WTC11 (cell line): ENCODE measurements around the gene NANOG.

ENCODE experiments used
- ATF3 ChIP-seq: sonication (generic); formaldehyde crosslinking; conservative IDR thresholded peaks from 2 replicates; pipeline ENCODE4 v1.8.1; 2022; ENCODE audit warnings: mild to moderate bottlenecking, missing genetic modification reagents
- ESRRA ChIP-seq: sonication (generic); formaldehyde crosslinking; IDR thresholded peaks from 2 replicates; pipeline ENCODE4 v1.8.1; 2022; ENCODE audit warnings: mild to moderate bottlenecking, missing genetic modification reagents, borderline replicate concordance
- GABPB1 ChIP-seq: sonication (generic); formaldehyde crosslinking; IDR thresholded peaks from 2 replicates; pipeline ENCODE4 v1.8.1; 2023; ENCODE audit warnings: mild to moderate bottlenecking, missing genetic modification reagents
- GRHL2 ChIP-seq: fragments of 250-450 bp; sonication (Bioruptor Pico); IDR thresholded peaks from 2 replicates; pipeline ENCODE4 v1.8.0; 2022; ENCODE audit warnings: mild to moderate bottlenecking, moderate library complexity; ENCODE audit not compliant: insufficient replicate concordance, severe bottlenecking
- KAT7 ChIP-seq: sonication (generic); formaldehyde crosslinking; IDR thresholded peaks from 2 replicates; pipeline ENCODE4 v1.8.1; 2023; ENCODE audit warnings: missing genetic modification reagents, mild to moderate bottlenecking, borderline replicate concordance
- NFE2L1 ChIP-seq: sonication (generic); formaldehyde crosslinking; IDR thresholded peaks from 2 replicates; pipeline ENCODE4 v1.8.1; 2023; ENCODE audit warnings: missing genetic modification reagents
- NR1H2 ChIP-seq: sonication (generic); formaldehyde crosslinking; IDR thresholded peaks from 2 replicates; pipeline ENCODE4 v1.9.0; 2021; ENCODE audit warnings: mild to moderate bottlenecking, moderate library complexity, missing genetic modification reagents
- RELA ChIP-seq: sonication (generic); formaldehyde crosslinking; IDR thresholded peaks from 2 replicates; pipeline ENCODE4 v1.8.1; 2022; ENCODE audit warnings: missing genetic modification reagents, mild to moderate bottlenecking, borderline replicate concordance
- SOX15 ChIP-seq: fragments of 250-450 bp; sonication (Bioruptor Pico); IDR thresholded peaks from 2 replicates; pipeline ENCODE4 v1.9.0; 2021; ENCODE audit warnings: mild to moderate bottlenecking
- SP1 ChIP-seq: sonication (generic); formaldehyde crosslinking; conservative IDR thresholded peaks from 2 replicates; pipeline ENCODE4 v1.8.1; 2022; ENCODE audit warnings: missing genetic modification reagents
- ZNF232 ChIP-seq: sonication (generic); formaldehyde crosslinking; IDR thresholded peaks from 2 replicates; pipeline ENCODE4 v1.8.0; 2022; ENCODE audit warnings: mild to moderate bottlenecking, missing genetic modification reagents
- TF ChIP-seq, protein P1 (sequence below): fragments of 200-600 bp; IDR thresholded peaks from 2 replicates; pipeline ENCODE4 v1.8.0; 2022; ENCODE audit warnings: antibody characterized with exemption
- TF ChIP-seq, protein P2 (sequence below): fragments of 250-450 bp; sonication (Bioruptor Pico); IDR thresholded peaks from 2 replicates; pipeline ENCODE4 v2.1.2; 2022; ENCODE audit warnings: mild to moderate bottlenecking, moderate library complexity

DNA sequence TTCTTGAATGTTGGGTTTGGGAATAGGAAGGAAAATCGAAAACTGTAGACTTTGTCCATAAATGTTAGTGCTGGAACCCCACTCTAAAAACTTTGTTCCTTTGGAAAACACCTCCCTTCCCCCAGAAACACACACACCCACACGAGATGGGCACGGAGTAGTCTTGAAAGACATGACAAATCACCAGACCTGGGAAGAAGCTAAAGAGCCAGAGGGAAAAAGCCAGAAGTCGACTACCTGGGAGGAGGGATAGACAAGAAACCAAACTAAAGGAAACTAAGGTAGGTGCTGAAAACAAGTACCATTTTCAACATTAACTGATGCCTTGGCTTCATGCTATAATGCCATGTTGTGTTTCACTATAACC is 925 bp upstream of the NANOG start:
- TF ChIP-seq, protein P1, sequence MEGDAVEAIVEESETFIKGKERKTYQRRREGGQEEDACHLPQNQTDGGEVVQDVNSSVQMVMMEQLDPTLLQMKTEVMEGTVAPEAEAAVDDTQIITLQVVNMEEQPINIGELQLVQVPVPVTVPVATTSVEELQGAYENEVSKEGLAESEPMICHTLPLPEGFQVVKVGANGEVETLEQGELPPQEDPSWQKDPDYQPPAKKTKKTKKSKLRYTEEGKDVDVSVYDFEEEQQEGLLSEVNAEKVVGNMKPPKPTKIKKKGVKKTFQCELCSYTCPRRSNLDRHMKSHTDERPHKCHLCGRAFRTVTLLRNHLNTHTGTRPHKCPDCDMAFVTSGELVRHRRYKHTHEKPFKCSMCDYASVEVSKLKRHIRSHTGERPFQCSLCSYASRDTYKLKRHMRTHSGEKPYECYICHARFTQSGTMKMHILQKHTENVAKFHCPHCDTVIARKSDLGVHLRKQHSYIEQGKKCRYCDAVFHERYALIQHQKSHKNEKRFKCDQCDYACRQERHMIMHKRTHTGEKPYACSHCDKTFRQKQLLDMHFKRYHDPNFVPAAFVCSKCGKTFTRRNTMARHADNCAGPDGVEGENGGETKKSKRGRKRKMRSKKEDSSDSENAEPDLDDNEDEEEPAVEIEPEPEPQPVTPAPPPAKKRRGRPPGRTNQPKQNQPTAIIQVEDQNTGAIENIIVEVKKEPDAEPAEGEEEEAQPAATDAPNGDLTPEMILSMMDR = no peak
- TF ChIP-seq NFE2L1 (CRISPR knock-in tag) (no peak), RELA (no peak), GABPB1 (CRISPR knock-in tag) (no peak), ZNF232 (CRISPR knock-in tag) (no peak), KAT7 (CRISPR knock-in tag) (no peak), ESRRA (CRISPR knock-in tag) (no peak), GRHL2 (CRISPR knock-in tag) (no peak), NR1H2 (CRISPR knock-in tag) (no peak), SP1 (no peak), SOX15 (no peak), ATF3 (no peak)
- TF ChIP-seq, protein P2, sequence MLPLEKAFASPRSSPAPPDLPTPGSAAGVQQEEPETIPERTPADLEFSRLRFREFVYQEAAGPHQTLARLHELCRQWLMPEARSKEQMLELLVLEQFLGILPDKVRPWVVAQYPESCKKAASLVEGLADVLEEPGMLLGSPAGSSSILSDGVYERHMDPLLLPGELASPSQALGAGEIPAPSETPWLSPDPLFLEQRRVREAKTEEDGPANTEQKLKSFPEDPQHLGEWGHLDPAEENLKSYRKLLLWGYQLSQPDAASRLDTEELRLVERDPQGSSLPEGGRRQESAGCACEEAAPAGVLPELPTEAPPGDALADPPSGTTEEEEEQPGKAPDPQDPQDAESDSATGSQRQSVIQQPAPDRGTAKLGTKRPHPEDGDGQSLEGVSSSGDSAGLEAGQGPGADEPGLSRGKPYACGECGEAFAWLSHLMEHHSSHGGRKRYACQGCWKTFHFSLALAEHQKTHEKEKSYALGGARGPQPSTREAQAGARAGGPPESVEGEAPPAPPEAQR (CRISPR knock-in tag) = no peak
